ENCODE results near the gene TMEM37.

GRCh38 chr2:119466373-119466772 lies 34.7 kb downstream of the TMEM37 start:
- no peak for TF ChIP-seq TEAD4 (IDR thresholded peaks at IDR 0.05; ENCODE audit: low read depth, low read length)
- TF ChIP-seq SRF (IDR thresholded peaks at IDR 0.05; ENCODE audit: low read depth, low read length), result no peak
- no peak for TF ChIP-seq SIN3A (conservative IDR thresholded peaks at IDR 0.05 in 1 of 2, IDR thresholded peaks at IDR 0.05 in 1 of 2; ENCODE audit: low read depth in 1 of 2, low read length in 2 of 2)
- TF ChIP-seq RBBP5 (IDR thresholded peaks at IDR 0.05; ENCODE audit: borderline replicate concordance, low read depth, low read length), result no peak
- TF ChIP-seq SP1 (IDR thresholded peaks at IDR 0.05; ENCODE audit: low read depth, low read length), result no peak
- no peak for TF ChIP-seq HDAC6 (IDR thresholded peaks at IDR 0.05; ENCODE audit: low read depth, low read length)
- TF ChIP-seq, protein P1, sequence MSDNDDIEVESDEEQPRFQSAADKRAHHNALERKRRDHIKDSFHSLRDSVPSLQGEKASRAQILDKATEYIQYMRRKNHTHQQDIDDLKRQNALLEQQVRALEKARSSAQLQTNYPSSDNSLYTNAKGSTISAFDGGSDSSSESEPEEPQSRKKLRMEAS (IDR thresholded peaks at IDR 0.05), result no peak
- no peak for TF ChIP-seq ZNF274 (IDR thresholded peaks at IDR 0.05; ENCODE audit: borderline replicate concordance, extremely low read depth, low read length)
- TF ChIP-seq, protein P2, sequence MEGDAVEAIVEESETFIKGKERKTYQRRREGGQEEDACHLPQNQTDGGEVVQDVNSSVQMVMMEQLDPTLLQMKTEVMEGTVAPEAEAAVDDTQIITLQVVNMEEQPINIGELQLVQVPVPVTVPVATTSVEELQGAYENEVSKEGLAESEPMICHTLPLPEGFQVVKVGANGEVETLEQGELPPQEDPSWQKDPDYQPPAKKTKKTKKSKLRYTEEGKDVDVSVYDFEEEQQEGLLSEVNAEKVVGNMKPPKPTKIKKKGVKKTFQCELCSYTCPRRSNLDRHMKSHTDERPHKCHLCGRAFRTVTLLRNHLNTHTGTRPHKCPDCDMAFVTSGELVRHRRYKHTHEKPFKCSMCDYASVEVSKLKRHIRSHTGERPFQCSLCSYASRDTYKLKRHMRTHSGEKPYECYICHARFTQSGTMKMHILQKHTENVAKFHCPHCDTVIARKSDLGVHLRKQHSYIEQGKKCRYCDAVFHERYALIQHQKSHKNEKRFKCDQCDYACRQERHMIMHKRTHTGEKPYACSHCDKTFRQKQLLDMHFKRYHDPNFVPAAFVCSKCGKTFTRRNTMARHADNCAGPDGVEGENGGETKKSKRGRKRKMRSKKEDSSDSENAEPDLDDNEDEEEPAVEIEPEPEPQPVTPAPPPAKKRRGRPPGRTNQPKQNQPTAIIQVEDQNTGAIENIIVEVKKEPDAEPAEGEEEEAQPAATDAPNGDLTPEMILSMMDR (IDR thresholded peaks at IDR 0.05; ENCODE audit: control extremely low read depth in 1 of 3, insufficient read depth in 1 of 3, low read depth in 1 of 3, low read length in 3 of 3), result no peak
- no peak for TF ChIP-seq ATF2 (IDR thresholded peaks at IDR 0.05; ENCODE audit: low read length)
- TF ChIP-seq ATF3 (IDR thresholded peaks at IDR 0.05; ENCODE audit: insufficient read depth, low read depth, low read length), result no peak
- TF ChIP-seq KDM5A (IDR thresholded peaks at IDR 0.05; ENCODE audit: low read length), result no peak
- no peak for TF ChIP-seq POLR2A (IDR thresholded peaks at IDR 0.05; ENCODE audit: control extremely low read depth in 1 of 2, low read depth in 2 of 2, low read length in 2 of 2)
